Stomach smooth muscle (tissue), 2 donors: ENCODE data around the gene MUL1.

Experiments
- H3K27ac ChIP-seq: one replicate; pipeline ENCODE4 v1.7.0; 2013; ENCODE audit warnings: mild to moderate bottlenecking, low read length, inconsistent platforms
- H3K27me3 ChIP-seq, 2 donors: one replicate each; pipeline ENCODE4 v1.7.0; 2013; ENCODE audit warnings: low read length in 2 of 2; ENCODE audit not compliant: insufficient read depth in 2 of 2, control insufficient read depth in 1 of 2
- H3K36me3 ChIP-seq, 2 donors: one replicate each; pipeline ENCODE4 v1.7.0; 2013; ENCODE audit warnings: low read length in 2 of 2; ENCODE audit not compliant: control insufficient read depth in 2 of 2, insufficient read depth in 2 of 2
- H3K4me1 ChIP-seq: one replicate; pipeline ENCODE4 v1.7.0; 2013; ENCODE audit warnings: low read length; ENCODE audit not compliant: control insufficient read depth, insufficient read depth
- H3K4me3 ChIP-seq, 2 donors: one replicate each; pipeline ENCODE4 v1.7.0; 2013; ENCODE audit warnings: low read length in 2 of 2
- H3K9ac ChIP-seq, 2 donors: one replicate each; pipeline ENCODE4 v1.7.0; 2013; ENCODE audit warnings: low read length in 2 of 2, mild to moderate bottlenecking in 1 of 2
- H3K9me3 ChIP-seq, 2 donors: one replicate each; pipeline ENCODE4 v1.7.0; 2013; ENCODE audit warnings: low read length in 2 of 2; ENCODE audit not compliant: control insufficient read depth in 2 of 2
- donor health status: healthy.
- donor health status: Pancreatic carcinoma.

The MUL1 gene

GRCh38 chr1:20465187-20465586, 42.8 kb downstream of the MUL1 start:
- no peak overlapping the region for H3K27ac ChIP-seq
- no peak overlapping the region for H3K4me3 ChIP-seq
- no peaks in the 10 kb centered on the region for H3K36me3 ChIP-seq
- no peaks in the 10 kb centered on the region for H3K9me3 ChIP-seq
- H3K27me3 ChIP-seq, result peaks cover 0 to 18% of the 10 kb centered on the region in 2 donors
- H3K9ac ChIP-seq, result no peak overlapping the region
- no peaks in the 10 kb centered on the region for H3K4me1 ChIP-seq

GRCh38 chr1:20463502-20463901, 44.4 kb downstream of the MUL1 start:
- H3K27ac ChIP-seq, result no peak overlapping the region
- no peak overlapping the region for H3K9ac ChIP-seq
- H3K36me3 ChIP-seq, result no peaks in the 10 kb centered on the region
- H3K4me1 ChIP-seq, result no peaks in the 10 kb centered on the region
- H3K9me3 ChIP-seq, result no peaks in the 10 kb centered on the region
- peaks cover 0 to 21% of the 10 kb centered on the region in 2 donors for H3K27me3 ChIP-seq
- H3K4me3 ChIP-seq, result no peak overlapping the region

- Histone ChIP-seq H3K9ac (no peak overlapping the region), H3K4me1 (no peaks in the 10 kb centered on the region), H3K36me3 (no peaks in the 10 kb centered on the region), H3K27ac (no peak overlapping the region), H3K27me3 (peaks cover 0 to 17% of the 10 kb centered on the region in 2 donors), H3K9me3 (no peaks in the 10 kb centered on the region), H3K4me3 (no peak overlapping the region)
Measured at GRCh38 chr1:20462397-20462796, 45.6 kb downstream of the MUL1 start.

- Histone ChIP-seq H3K9me3 (no peaks in the 10 kb centered on the region), H3K9ac (no peak overlapping the region), H3K4me1 (no peaks in the 10 kb centered on the region), H3K27me3 (peaks cover 3 to 12% of the 10 kb centered on the region in 2 donors), H3K27ac (no peak overlapping the region), H3K36me3 (no peaks in the 10 kb centered on the region), H3K4me3 (no peak overlapping the region)
Measured at GRCh38 chr1:20458717-20459116, 49.2 kb downstream of the MUL1 start.

- no peaks in the 10 kb centered on the region for H3K4me1 ChIP-seq
- H3K9ac ChIP-seq, result no peak overlapping the region
- peaks cover 6 to 13% of the 10 kb centered on the region in 2 donors for H3K27me3 ChIP-seq
- no peak overlapping the region for H3K4me3 ChIP-seq
- no peak overlapping the region for H3K27ac ChIP-seq
- H3K9me3 ChIP-seq, result no peaks in the 10 kb centered on the region
- no peaks in the 10 kb centered on the region for H3K36me3 ChIP-seq
Measured at GRCh38 chr1:20454004-20454403, 53.9 kb downstream of the MUL1 start.

GRCh38 chr1:20449735-20450311, 58.1 kb downstream of the MUL1 start:
- no peak overlapping the region for H3K27ac ChIP-seq
- H3K4me1 ChIP-seq, result no peaks in the 10 kb centered on the region
- no peaks in the 10 kb centered on the region for H3K36me3 ChIP-seq
- H3K9me3 ChIP-seq, result no peaks in the 10 kb centered on the region
- H3K27me3 ChIP-seq, result peaks cover 12 to 13% of the 10 kb centered on the region in 2 donors
- H3K4me3 ChIP-seq, result no peak overlapping the region
- no peak overlapping the region for H3K9ac ChIP-seq
